GM19240 (cell line): ENCODE results near the gene PHACTR1.
"Not testable (repeated sequence)": the region's sequence is repeated elsewhere in the genome, so short reads cannot be mapped to it uniquely, and the experiment has no call there.

Experiments
- DNase-seq: peaks from one replicate; pipeline ENCODE4 v3.0.0; 2011; ENCODE audit warnings: low spot score; ENCODE audit not compliant: insufficient read length

The PHACTR1 gene

GRCh38 chr6:12749531-12750379 is 33.2 kb downstream of the PHACTR1 start:
- no peak for DNase-seq

- no peak for DNase-seq
Measured at GRCh38 chr6:12750416-12750815, 33.8 kb downstream of the PHACTR1 start.

- DNase-seq: peak; percentile 28
Measured at GRCh38 chr6:12751694-12752325, 35.2 kb downstream of the PHACTR1 start.

- no peak for DNase-seq
Measured at GRCh38 chr6:12753036-12753435, 36.5 kb downstream of the PHACTR1 start.

- no peak for DNase-seq
Measured at GRCh38 chr6:12760226-12760625, 43.7 kb downstream of the PHACTR1 start.

- DNase-seq: no peak
Measured at GRCh38 chr6:12760911-12761310, 44.3 kb downstream of the PHACTR1 start.

GRCh38 chr6:12761376-12762115 is 45.0 kb downstream of the PHACTR1 start:
- no peak for DNase-seq

GRCh38 chr6:12762731-12763434 is 46.3 kb downstream of the PHACTR1 start:
- not testable (repeated sequence) for DNase-seq

- no peak for DNase-seq
Measured at GRCh38 chr6:12766365-12766764, 49.8 kb downstream of the PHACTR1 start.

- no peak for DNase-seq
Measured at GRCh38 chr6:12767016-12767415, 50.4 kb downstream of the PHACTR1 start.

GRCh38 chr6:12769556-12770256 is 53.1 kb downstream of the PHACTR1 start:
- DNase-seq: no peak

- DNase-seq: no peak
Measured at GRCh38 chr6:12772416-12772815, 55.8 kb downstream of the PHACTR1 start.

- DNase-seq: no peak
Measured at GRCh38 chr6:12776291-12776690, 59.7 kb downstream of the PHACTR1 start.

- DNase-seq: no peak
Measured at GRCh38 chr6:12779772-12780171, 63.2 kb downstream of the PHACTR1 start.

GRCh38 chr6:12782136-12782535 is 65.6 kb downstream of the PHACTR1 start:
- DNase-seq: no peak

- no peak for DNase-seq
Measured at GRCh38 chr6:12785301-12785700, 68.7 kb downstream of the PHACTR1 start.

GRCh38 chr6:12785921-12786320 is 69.4 kb downstream of the PHACTR1 start:
- no peak for DNase-seq

GRCh38 chr6:12791371-12791770 is 74.8 kb downstream of the PHACTR1 start:
- no peak for DNase-seq

GRCh38 chr6:12798326-12798725 is 81.8 kb downstream of the PHACTR1 start:
- no peak for DNase-seq

GRCh38 chr6:12800120-12800519 is 83.6 kb downstream of the PHACTR1 start:
- no peak for DNase-seq

- no peak for DNase-seq
Measured at GRCh38 chr6:12801141-12801540, 84.6 kb downstream of the PHACTR1 start.
